GM18519 (cell line): ENCODE data around the gene CARD10.
"Not testable (repeated sequence)": the region's sequence is repeated elsewhere in the genome, so short reads cannot be mapped to it uniquely, and the experiment has no call there.

Experiments
- ATAC-seq: cut with Tn5 transposase; IDR thresholded peaks from one replicate; pipeline ENCODE4 v1.9.1; 2021; ENCODE audit warnings: mild to moderate bottlenecking, moderate library complexity; ENCODE audit not compliant: unreplicated experiment, low FRiP score

CARD10 gene

DNA sequence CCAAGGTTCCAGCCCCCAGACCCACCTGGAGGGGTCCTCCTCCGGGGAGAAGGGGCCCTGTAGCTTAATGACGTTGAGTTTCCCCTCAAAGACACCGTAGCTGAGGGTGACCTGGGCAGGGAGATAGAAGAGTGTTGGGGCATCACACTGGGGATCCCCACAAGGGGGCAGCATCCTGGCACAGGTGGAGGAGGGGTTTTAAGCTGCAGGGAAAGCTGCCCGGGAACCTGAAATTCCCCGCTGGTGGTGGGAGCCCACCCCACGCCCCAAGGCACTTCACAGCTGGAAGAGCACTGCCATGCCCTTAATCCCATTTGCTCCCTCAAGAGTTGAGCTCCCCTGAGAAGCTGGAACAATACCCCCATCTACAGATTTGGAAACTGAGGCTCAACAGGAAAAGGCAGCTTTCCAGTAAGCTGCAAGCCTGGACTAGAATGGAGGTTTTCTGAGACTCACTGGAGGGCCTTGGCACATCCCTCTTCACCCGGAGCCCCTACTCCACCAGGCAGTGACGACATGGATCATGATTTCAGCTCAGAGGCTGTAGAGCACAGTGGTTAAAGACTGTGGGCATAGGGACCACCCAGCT lies 46.7 kb downstream of the CARD10 start:
- ATAC-seq = no peak

DNA sequence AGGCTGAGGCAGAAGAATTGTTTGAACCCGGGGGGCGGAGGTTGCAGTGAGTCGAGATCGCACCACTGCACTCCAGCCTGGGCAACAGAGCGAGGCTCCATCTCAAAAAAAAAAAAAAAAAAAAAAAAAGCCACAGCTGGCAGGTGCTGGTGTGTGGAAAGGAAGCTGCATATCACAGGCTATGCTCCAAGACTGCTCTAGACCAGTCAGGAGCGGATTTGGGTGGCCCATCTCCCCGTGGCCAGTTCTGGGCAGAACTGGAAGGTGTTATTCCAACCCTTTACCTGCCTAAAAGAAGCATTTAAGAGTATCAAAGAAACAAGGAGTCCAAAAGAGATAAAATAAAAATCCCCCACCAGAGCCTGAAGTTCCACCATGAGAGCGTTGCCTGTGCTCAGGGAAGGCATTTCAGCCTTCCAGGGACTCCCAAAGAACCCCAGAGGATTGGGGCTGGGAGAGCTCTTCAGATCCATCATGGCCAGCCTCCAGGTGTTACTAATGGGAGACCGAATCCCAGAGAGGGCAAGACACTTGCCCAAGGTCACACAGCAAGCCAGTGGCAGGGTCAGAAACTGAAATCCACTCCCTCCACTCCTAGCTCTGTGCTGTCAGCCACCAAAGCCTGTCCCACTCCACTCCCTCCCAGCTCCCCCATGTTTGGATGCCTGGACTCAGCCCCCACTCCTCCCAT lies 47.3 kb downstream of the CARD10 start:
- ATAC-seq = no peak

DNA sequence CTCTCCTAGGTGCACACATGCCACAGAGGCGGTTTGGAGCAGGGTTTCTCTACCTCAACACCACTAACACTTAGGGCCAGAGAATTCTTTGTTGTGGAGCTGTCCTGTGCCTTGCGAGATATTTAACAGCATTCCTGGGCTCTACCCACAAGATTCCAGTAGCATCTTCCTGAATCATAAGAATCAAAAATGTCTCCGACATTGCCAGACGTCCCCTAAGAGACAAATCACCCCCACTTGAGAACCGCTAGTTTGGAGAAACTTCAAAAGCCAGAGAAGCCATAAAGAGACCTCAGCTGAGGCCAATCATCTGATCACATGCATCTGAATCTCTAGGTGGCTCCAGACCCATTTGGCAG lies 49.1 kb downstream of the CARD10 start:
- no peak for ATAC-seq

DNA sequence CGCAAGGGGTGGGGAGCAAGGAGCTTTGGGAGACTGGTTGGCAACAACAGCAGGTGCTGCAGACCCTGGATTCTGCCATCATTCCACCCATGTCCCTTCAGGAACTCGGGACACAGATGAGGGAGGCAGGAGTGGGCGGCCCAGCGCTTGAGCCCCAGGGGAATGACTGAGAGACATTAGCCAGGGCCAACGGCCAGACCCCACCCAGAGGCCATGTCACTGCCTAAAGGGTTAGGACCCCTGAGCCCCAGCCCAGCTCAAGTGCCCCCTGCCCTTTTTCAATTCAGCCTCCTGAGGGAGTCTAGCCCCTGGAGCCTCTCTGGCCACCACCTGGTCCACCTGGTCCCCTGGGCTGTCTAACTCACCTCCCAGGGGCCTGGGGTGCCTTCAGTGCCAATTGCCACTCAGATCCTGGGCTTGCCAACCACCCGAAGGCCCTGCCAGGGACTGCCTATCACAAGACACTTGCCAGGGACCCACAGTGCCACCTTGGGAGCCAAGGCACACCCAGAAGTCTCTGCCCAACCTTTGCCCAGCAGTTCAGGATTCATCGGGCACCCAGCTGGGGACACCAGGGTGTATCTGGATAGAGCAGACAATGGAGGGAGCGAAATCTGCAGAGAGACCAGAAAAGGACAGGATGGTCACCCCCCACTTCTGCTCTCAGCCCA lies 49.7 kb downstream of the CARD10 start:
- ATAC-seq = no peak

DNA sequence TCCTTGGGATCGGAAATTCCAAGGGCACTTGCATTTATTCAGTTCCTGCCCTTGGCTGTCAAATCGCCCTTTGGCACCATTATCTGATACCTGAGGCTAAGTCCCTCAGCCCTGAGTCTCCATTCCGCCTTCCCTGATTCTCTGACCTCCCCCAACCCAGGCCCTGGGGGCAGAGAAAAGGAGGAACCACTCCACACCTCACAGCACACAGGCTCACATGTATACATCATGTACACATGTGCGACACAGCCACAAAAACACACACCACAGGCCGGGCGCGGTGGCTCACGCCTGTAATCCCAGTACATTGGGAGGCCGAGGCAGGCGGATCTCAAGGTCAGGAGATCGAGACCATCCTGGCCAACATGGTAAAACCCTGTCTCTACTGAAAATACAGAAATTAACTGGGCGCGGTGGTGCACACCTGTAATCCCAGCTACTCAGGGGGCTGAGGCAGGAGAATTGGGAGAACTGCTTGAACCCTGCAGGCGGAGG lies 51.0 kb downstream of the CARD10 start:
- not testable (repeated sequence) for ATAC-seq

DNA sequence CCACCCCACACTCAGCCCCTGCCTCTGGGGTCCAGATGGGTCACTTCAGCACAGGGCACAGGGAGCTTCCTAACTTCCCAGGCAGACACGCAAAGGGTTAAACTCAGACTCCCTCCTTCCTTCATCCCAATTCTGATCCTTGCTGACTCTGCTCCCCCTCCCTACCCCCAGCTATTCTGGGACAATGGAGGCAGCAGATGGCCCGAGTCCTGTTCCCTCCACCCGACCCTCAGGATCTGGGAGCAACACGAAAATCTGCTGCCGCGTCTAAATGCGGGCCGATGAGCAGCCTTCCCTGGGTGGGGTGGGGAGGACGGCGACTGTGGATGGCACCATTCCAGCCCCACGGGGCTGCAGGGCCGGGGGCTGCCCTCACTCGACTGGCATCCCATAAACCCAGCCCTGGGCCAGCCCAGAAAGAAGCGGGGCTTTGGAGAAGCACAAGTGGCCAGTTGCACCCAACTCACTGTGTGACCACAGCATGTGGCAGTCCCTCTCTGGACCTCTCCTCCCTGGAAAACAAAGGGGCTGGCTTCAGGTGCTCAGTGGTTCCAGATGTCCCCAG lies 51.7 kb downstream of the CARD10 start:
- ATAC-seq = no peak

DNA sequence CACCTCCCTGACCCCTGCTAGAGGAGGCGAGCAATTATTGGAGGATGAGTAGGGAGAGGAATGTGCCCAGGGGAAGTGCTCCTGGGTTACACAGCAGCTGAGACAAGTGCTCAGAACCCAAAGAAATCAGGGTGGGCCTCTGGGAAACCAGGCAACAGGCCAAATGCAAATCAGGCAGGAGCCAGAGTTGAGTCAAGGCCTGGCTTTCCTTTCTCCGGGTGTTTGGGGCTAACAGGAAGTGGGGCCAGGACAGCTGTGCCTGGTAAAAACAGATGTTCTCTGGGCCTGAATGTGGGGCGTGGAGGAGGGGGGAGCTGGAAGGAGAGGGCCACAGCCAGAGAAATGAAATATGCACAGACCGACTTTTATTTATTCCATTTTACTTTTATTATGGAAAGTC lies 55.0 kb downstream of the CARD10 start:
- no peak for ATAC-seq

DNA sequence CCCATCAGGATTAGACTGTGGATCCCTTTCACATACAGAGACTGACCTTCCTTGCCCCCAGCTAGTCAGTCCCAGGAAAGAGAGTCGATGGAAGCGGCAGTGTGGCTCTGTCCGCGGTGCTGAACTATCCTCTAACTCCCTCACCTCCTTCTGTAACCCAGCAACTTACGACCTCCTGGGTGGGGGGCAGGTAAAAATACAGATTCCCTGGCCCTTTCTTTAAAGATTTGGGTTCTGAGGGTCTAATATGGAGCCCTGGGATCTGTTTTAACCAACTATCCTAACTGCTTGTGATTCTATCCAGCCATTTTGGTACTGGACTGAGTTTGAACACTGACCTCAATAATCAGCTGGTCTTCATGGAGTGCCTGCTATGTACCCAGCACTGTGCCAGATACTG lies 56.2 kb downstream of the CARD10 start:
- ATAC-seq = no peak

DNA sequence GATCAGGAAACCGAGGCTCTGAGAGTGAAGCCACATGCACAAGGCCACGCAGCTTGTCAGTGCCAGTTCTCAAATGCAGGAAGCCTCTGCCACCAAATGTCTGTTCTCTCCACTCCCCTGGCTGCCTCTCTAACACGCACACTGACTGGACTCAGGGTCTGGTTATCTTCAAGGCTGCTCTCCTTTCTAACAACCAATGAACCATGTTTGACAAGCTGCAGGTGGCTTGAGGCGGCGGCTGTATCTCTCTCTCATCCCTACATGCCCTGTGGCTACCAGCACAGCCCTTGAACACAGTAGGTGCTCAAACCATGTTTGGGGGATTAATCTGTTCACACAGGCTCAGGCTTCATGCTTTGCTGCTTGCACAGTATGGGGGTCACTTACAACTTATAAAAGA lies 56.8 kb downstream of the CARD10 start:
- ATAC-seq = no peak

DNA sequence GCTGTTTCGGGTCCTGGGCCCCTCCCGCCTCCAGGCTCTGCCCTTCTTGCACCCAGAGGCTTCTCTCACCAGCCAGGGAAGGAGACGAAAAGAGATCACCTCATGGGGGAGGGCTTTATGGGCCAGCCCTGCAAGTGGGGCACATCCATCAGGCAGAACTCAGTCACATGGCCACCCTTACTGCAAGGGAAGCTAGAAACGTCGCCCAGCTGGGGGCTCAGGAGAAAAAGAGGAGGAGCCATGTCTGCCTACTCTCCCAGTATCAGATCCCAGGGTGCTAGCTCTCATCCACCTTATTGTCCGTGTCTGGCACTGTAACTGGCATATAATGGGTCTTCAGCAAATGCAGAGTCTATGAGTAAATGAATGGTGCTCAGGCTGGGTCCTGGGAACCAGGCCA lies 57.3 kb downstream of the CARD10 start:
- ATAC-seq = no peak

DNA sequence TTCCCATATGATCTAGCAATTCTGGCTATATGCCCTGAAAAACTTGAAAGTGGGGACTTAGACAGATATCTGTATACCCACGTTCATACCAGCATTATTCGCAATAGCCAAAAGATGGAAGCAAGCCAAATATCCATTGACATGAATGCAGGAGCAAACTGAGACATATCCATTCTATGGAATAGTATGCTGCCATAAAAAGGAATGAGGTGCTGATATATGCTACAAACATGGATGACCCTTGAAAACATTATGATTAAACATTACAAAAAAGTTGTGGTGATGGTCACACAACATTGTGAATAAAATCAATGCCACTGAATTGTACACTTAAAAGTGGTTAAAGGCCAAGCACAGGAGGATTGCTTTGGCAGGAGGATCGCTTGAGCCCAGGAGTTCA lies 58.5 kb downstream of the CARD10 start:
- no peak for ATAC-seq

DNA sequence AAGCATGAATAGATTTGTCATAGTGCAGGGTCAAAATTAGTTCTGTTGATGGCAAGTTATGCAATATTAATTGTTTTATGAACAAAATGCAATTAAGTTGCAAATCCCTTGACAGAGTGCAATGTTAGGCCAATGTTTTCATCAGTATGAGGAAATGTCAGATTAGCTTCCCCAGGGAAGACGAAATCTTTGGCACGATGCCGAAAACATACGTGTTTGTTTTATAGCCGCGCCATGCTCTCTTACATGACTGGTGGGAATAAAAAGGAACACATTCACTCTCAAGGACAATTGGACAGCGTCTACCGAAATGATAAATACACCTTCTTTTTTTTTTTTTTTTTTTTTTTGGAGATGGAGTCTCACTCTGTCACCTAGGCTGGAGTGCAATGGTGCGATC lies 60.0 kb downstream of the CARD10 start:
- no peak for ATAC-seq

DNA sequence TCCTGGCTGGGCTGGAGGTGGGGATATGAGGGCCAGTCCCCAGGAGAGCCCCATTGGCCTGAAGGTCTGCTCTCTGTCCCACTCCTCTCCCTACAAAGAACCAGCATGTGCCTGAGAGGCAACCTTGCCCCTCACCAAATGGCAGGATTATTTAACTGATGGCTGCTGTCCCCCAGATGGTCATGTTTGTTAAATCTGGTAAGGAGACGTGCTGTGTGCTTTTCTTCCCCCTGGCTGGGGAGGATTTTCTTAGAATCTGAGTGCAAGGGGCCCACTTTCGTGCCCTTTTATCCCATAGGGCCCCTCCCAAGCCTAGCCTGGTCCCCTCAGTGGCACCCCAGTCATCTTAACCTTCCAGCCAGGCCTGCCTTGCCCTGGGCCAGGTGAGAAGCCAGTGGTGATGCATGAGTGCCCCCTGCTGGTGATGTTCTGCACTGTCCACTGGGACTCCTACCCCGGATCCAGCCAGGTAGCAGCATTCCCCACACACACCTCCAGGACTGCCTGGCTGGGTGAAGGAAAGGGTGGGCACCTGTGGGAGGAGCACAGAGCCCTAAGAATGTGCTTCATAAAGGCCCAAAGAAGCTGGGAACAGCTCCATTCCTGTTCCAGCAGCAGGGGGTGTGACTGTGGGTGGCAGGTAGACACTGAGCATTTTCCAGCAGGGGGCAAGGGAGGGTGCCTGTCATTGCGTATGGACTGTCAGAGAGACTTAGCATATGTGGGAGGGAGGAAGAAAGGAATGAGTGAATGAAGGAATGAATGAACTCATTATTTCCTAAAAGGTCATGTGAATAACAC lies 61.9 kb downstream of the CARD10 start:
- no peak for ATAC-seq

DNA sequence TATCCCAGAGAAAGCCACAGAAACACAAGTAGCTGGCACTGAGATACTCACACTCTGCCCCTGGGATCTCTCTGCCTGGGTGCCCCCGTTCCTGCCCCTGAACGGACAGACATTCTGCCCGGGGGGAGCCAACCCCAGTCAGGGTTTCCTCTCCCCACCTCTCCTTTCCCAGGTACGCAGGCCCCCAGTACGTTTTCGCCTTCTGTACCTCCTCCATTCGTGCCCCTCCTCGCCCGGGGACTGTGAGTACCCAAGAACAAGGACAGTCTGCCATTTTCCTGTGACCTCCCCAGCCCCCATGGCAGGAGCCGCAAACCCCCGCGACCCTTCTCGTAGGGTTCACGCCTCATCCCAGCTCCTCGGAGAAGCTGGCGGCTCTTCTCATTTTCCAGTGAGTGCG lies 62.9 kb downstream of the CARD10 start:
- ATAC-seq = no peak

DNA sequence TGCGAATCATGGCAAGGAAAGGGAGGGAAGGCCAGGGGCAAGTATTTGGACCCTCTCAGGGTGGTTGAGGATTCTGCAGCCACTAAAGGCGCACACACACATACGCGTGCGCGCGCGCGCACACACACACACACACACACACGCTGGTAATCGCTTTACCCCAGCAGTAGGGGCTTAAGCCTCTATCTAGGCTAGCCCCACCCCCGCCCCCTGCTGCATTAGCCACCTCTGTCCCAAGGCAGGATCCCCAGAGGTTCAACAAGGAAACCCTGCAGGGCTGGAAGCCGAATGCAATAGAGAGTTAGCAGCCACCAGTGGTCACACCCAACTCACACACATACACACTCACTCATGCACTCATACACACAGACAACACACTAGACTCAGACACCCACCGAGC lies 63.3 kb downstream of the CARD10 start:
- no peak for ATAC-seq

DNA sequence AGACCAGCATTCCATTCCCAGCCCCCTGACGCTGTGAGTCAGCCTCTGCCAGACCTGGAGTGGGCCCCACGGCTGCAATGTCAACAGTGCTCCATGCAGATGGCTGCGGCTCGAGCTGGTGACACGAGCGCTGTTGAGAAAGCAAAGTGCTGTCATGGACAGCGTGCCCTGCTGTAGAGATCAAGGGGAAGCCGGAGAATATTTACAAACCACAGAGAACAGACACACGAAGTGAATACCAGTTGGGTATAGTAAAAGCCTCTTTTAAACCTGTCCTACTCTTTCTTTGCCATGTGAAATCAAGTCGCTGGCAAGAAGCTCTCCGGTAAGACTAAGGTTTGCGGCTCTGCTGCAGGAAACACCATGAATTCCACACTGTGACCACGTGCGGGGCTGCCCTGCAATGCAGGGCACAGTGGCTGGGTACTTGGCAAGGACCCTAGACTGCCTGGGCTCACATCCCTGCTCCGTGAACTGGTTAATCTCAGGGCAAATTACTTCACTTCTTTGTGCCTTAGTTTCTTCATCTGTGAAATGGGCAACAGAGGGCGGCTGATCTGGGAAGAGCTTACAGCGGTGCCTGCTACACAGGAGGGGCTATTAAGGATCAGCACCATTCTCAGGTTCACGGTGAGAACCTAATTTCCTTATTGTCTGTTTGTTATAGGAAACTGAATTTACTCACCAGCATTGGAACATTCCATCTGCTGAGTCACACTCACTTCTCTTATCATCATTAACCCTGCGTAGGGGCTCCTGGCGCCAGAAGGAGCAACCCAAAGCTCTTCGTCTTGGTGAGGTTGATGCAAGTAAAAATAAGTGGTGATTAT lies 64.1 kb downstream of the CARD10 start:
- ATAC-seq = no peak

DNA sequence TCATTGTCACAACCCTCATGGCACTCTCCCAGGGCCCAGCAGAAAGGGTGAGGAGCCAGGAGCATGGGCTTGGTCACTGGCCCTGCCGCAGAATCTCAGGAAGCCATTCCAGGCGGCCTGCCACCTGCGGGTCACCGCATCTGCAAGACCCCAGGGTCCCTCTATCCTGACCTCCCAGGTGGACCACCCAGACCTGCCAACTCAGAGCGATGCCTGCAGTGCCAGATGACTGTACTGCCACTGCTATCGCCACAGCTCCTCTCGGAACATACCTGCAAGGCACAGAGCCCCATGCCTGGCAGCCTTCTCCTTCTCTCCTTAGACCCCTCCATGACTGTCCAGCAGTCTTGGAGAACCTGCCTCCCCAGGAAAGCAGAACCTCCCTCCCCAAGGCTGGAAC lies 65.5 kb downstream of the CARD10 start:
- no peak for ATAC-seq

DNA sequence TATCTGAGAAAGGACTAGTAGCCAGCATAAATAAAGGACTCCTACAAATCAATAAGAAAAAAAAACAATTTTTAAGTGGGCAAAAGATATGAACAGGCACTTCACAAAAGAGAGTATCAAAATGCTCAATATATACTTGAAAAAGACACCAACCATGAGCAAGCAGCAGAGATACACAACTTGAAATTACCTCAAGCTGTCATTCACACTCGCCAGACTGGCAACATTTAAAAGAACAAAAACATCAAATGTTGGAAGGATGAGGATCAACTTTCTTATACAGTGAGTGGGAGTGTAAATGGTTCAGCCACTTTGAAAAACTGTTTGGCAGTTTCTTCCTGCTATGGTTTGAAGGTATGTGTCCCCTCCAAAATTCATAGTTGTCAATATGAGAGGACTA lies 68.0 kb downstream of the CARD10 start:
- no peak for ATAC-seq

DNA sequence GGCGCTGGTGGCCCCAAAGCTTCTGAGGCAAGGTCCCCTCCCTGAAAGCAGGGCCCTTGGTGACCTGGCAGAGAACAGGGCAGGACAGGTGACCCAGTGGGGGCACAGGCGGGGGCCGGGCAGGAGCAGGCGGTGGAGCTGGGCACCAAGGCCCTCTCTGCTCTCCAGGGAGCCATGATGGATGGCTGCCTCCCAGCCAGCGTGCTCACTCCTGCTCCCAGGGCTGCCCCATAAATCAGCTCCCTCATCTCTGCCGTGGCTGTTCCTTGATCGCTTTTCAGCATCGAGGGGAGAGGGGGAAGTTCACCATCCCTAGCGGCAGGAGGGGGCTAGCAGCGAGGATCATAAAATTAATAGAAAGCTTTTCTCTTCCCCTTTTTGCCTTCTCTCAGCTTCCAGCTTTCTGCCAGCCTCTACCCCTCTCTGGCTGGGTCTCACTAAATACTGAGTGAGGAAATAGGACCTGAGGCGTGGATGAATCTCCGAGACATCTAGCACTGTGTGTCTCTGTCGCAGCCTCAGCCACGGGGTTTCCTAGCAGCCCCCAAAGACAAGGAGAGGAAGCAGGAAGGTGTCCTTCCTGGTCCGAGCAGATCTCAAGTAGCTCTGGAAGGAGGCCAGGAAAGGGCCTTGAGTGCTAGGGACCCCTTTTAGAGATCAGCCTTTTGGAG lies 69.7 kb downstream of the CARD10 start:
- no peak for ATAC-seq
